ENCODE data around the gene NECAB3.

NECAB3 gene

DNA sequence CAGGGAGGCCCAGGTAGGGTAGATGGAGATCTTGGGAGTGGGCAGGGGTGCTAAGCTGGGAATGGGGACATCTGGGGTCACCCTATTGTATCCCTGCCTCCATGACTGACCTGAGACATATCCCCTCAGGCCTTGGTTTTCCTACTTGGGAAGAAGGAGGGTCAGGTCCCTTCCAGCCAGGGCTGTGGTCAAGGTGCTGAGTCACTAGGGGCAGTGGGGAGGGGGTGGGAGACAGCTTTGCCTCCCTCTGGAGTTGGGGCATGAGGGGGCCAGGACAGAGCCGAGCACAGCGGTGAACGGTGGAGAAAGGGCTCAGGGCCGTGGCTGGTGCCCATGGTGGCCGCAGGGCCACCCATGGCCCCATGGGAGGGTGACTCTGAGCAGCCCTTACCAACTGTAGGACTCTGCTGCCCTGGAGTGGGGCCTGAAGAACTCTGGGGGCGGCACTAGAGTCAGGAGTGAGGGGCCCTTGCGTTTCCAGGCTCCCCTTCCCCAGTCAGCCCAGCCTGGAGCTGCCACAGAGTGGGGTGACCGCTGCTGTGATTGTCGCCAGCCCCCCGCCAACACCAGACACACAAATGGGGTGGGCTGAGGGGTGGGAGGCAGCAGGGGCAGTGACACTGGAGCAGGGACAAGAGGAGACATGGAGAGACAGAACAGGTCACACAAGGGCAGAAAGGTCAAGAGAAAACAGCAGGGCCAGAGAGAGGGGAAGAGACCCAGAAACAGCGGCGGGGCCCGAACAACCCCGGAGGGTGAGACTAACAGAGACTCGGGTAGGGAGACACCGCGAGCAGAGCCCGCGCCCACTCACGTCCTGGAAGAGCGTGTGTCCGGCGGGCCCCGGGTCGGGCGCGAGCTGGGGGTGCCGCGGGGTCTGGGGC is 576 bp downstream of the NECAB3 start:
- no peaks in the 10 kb centered on the region for H3K9me3 Mint-ChIP-seq
- H3K4me1 Mint-ChIP-seq, result peaks cover 59% of the 10 kb centered on the region
- peak overlapping the region; percentile 36 to 82 for H3K27ac Mint-ChIP-seq
- H3K4me3 Mint-ChIP-seq, result peak overlapping the region; percentile 85 to 86
- no peaks in the 10 kb centered on the region for H3K27me3 Mint-ChIP-seq
- peak in 1 of 2 donors; percentile 41 for DNase-seq
- ATAC-seq, result peak; percentile 62

DNA sequence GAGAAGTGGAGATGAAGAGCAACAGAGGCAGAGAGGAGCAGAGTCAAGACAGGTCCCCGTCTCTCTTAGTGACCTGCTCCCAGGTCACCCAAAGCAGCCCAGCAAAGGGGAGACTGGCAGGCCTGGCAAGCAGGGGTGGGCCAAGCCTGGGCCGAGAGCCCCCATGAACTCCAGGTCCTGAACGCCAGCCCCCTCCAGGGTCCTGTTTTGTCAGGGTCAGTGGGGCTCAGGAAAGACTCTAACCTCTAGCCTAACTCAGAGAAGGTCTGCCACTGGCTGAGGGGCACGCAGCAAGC is 1.2 kb downstream of the NECAB3 start:
- ATAC-seq (no peak), DNase-seq (no peak)
- Mint-ChIP-seq H3K27me3 (no peaks in the 10 kb centered on the region), H3K4me1 (peaks cover 59% of the 10 kb centered on the region), H3K27ac (peak overlapping the region in 1 of 2 donors; percentile 87), H3K4me3 (peak overlapping the region; percentile 85 to 86), H3K9me3 (no peaks in the 10 kb centered on the region)

GRCh38 chr20:33672426-33673113 is 1.7 kb downstream of the NECAB3 start:
- peak overlapping the region; percentile 85 to 86 for H3K4me3 Mint-ChIP-seq
- no peaks in the 10 kb centered on the region for H3K27me3 Mint-ChIP-seq
- DNase-seq (no peak), ATAC-seq (no peak)
- peak overlapping the region in 1 of 2 donors; percentile 87 for H3K27ac Mint-ChIP-seq
- peaks cover 63% of the 10 kb centered on the region for H3K4me1 Mint-ChIP-seq
- H3K9me3 Mint-ChIP-seq, result no peaks in the 10 kb centered on the region

DNA sequence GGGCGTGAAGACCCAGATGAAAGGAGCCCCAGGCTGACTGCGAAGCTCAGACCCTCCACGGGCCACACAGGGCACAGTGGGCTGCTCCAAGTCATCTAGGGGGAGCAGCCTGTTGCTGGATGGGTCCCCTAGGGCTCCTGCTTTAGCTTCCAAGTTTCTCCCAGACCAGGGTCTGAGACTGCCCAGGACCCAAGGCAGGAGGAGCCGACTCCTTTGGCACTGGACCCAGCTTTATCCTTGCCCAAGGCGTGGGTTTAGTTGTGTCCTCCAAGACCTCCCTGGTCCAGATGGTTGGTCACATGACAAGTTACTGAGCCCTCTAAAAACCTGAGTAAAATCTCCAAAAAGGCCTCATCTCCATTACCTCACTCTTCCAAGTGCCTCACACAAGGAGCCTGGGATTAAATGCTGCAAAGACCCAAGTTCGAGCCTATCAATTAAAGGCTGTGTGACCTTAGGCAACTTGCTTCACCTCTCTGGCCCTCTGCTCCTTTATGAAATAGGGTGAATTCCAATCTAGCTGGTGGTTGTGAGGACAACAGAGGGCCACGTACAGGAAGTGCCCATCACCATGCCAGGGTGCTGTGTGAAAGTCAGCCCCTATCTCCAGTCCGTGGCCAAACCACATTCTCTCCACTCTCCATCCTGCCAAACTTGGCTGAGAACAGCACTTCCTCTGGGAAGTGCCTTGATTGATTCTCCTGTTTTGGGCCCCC is 2.5 kb downstream of the NECAB3 start:
- DNase-seq, result no peak
- no peaks in the 10 kb centered on the region for H3K27me3 Mint-ChIP-seq
- H3K27ac Mint-ChIP-seq, result no peak overlapping the region
- H3K4me3 Mint-ChIP-seq, result no peak overlapping the region
- peaks cover 66% of the 10 kb centered on the region for H3K4me1 Mint-ChIP-seq
- no peaks in the 10 kb centered on the region for H3K9me3 Mint-ChIP-seq
- no peak for ATAC-seq

- H3K27ac Mint-ChIP-seq, result no peak overlapping the region
These were observed 3.3 kb downstream of the NECAB3 start for GRCh38 chr20:33670715-33671499.

GRCh38 chr20:33669873-33670640 is 4.2 kb downstream of the NECAB3 start:
- DNase-seq (no peak), ATAC-seq (no peak)
- no peak overlapping the region for H3K4me3 Mint-ChIP-seq
- H3K9me3 Mint-ChIP-seq, result no peaks in the 10 kb centered on the region
- H3K4me1 Mint-ChIP-seq, result peaks cover 66% of the 10 kb centered on the region
- H3K27ac Mint-ChIP-seq, result peak overlapping the region in 1 of 2 donors; percentile 81
- no peaks in the 10 kb centered on the region for H3K27me3 Mint-ChIP-seq

More at GRCh38 chr20:33670715-33671499, 3.3 kb downstream of the NECAB3 start:
- no peak for ATAC-seq
- no peaks in the 10 kb centered on the region for H3K27me3 Mint-ChIP-seq
- DNase-seq, result no peak
- no peak overlapping the region for H3K4me3 Mint-ChIP-seq
- no peaks in the 10 kb centered on the region for H3K9me3 Mint-ChIP-seq
- peaks cover 66% of the 10 kb centered on the region for H3K4me1 Mint-ChIP-seq

DNA sequence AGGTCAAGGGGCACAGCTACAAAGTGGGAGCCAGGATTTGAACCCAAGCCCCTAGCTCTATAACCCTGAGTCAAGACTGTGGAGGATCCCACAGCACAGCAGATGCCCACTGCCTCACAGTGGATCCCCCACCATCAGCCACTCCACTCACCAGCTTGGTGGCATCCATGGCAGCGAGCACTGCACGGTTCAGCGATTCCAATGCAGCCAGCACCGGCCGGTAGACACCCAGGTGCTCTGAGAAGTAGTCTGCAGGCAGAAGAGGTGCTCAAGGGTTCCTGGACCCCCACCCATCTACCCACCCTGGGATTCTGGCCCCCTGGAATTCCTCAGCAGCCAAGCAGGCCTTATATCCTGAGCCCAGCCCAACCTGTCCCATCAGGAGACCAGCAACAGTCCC is 5.0 kb downstream of the NECAB3 start:
- ATAC-seq, result no peak
- H3K27me3 Mint-ChIP-seq, result no peaks in the 10 kb centered on the region

DNA sequence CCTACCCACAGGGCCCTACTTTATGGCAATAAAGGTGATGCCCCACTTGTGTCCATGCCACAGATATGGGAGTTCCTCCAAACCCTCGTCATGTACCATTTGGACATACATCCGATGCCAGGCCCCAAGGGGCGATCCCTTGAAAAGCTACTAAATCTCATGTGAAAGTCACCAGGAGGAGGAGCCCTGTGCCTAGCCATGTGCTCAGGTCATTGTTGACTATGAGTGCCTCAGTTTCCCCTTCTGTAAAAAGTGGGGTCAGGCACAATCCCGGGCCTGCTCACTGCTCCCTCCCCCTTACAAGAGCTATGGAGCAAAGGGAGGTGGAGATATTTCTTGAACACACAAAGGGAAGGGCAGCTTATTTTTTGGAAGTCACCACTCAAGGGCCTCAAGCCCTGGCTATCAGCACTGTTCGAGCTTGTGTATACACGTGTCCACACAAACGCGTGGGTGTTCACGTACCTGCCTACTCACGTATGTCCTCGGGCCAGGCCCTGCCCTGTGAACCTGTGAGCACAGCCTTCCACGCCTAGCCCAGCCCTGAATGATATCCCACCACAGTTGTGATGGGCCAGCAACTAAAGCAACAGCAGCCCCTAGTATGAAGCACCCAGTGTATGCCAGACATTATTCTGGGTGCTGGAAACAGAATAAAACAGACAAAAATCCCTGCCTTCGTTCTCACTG is 5.6 kb downstream of the NECAB3 start:
- DNase-seq (no peak), ATAC-seq (no peak)
- Mint-ChIP-seq H3K4me1 (peaks cover 66% of the 10 kb centered on the region), H3K27me3 (no peaks in the 10 kb centered on the region), H3K9me3 (no peaks in the 10 kb centered on the region), H3K4me3 (peak overlapping the region; percentile 92 to 99), H3K27ac (no peak overlapping the region)

More for the DNA sequence above, 5.0 kb downstream of the NECAB3 start:
- Mint-ChIP-seq H3K9me3 (no peaks in the 10 kb centered on the region), H3K4me3 (no peak overlapping the region), H3K4me1 (peaks cover 69% of the 10 kb centered on the region), H3K27ac (peak overlapping the region in 1 of 2 donors; percentile 81)
- no peak for DNase-seq

GRCh38 chr20:33667676-33668465 is 6.4 kb downstream of the NECAB3 start:
- Mint-ChIP-seq H3K4me1 (peaks cover 61% of the 10 kb centered on the region), H3K27me3 (no peaks in the 10 kb centered on the region), H3K9me3 (no peaks in the 10 kb centered on the region), H3K27ac (peak overlapping the region; percentile 58 to 85), H3K4me3 (peak overlapping the region; percentile 92 to 99)
- peak; percentile 84 to 86 for DNase-seq
- ATAC-seq, result peak; percentile 73

DNA sequence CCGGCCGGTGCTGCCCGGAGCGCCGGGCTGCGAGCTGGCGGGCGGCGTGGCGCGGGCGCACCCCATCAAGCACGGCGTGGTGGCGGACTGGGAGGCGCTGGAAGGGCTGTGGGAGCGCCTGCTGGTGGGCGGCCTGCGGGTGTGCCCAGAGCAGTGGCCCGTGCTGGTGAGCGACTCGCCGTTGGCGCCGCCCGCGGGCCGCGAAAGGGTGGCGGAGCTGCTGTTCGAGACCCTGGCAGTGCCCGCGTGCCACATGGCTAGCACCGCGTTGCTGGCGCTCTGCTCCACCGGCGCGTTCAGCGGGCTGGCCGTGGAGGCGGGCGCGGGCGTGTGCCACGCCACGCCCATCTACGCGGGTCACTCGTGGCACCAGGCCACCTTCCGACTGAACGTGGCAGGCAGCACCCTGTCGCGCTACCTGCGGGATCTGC is 7.0 kb downstream of the NECAB3 start:
- ATAC-seq (peak; percentile 41), DNase-seq (peak; percentile 64 to 66)
- H3K4me3 Mint-ChIP-seq, result peak overlapping the region; percentile 92 to 99
- no peaks in the 10 kb centered on the region for H3K27me3 Mint-ChIP-seq
- peak overlapping the region; percentile 58 to 85 for H3K27ac Mint-ChIP-seq
- H3K4me1 Mint-ChIP-seq, result peaks cover 59% of the 10 kb centered on the region
- no peaks in the 10 kb centered on the region for H3K9me3 Mint-ChIP-seq

- Mint-ChIP-seq H3K9me3 (no peaks in the 10 kb centered on the region), H3K27ac (peak within 1 kb of the TSS; percentile 87 to 97), H3K27me3 (no peaks in the 10 kb centered on the region), H3K4me1 (peaks cover 62% of the 10 kb centered on the region), H3K4me3 (peak within 1 kb of the TSS; percentile 92 to 99)
- peak; percentile 82 to 90 for DNase-seq
- ATAC-seq, result peak; percentile 62
These were observed 7.7 kb downstream of the NECAB3 start, which contains the start of gene ACTL10 for GRCh38 chr20:33666293-33667244. Gene ACTL10, plus strand, starts transcription at chr20:33666943. Its CDS starts 555 bp downstream, at chr20:33667498.

DNA sequence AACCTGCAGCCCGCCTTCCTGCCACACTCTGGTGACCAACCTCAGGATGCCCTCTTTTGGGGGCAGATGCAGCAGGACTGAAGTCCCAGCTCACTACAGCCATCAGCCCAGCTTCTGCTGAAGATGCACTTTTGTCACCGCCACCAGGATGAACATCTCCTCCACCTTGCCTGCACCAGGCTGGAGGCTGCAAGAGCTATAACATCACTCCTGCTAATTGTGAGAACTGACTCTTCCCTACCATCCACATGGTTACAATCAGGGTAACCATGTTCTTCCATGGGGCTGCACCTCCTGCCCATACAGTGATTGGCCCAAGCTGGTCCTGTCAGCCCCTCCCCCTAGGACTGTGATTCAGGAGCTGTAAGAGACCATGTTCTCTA is 9.5 kb downstream of the NECAB3 start:
- H3K27me3 Mint-ChIP-seq, result no peaks in the 10 kb centered on the region
- no peak for DNase-seq
- ATAC-seq, result no peak
- no peaks in the 10 kb centered on the region for H3K9me3 Mint-ChIP-seq
- peak overlapping the region; percentile 41 to 93 for H3K27ac Mint-ChIP-seq
- H3K4me1 Mint-ChIP-seq, result peaks cover 57% of the 10 kb centered on the region
- H3K4me3 Mint-ChIP-seq, result peak overlapping the region; percentile 77 to 80

Measured in stimulated activated naive CD8-positive, alpha-beta T cell treated with anti-CD3 and anti-CD28 coated beads, Interleukin-15, amount 100 ng/mL, for 72 hours (primary cell).